ENCODE results near the gene NFIC. TPM values are rescaled to one million over a fixed set of nuclear protein-coding genes. Genes with fewer than 3 reads are reported as not detected.

Gene NFIC
- total RNA-seq, 2 donors from 2014 or later = 144 to 173 TPM

DNA sequence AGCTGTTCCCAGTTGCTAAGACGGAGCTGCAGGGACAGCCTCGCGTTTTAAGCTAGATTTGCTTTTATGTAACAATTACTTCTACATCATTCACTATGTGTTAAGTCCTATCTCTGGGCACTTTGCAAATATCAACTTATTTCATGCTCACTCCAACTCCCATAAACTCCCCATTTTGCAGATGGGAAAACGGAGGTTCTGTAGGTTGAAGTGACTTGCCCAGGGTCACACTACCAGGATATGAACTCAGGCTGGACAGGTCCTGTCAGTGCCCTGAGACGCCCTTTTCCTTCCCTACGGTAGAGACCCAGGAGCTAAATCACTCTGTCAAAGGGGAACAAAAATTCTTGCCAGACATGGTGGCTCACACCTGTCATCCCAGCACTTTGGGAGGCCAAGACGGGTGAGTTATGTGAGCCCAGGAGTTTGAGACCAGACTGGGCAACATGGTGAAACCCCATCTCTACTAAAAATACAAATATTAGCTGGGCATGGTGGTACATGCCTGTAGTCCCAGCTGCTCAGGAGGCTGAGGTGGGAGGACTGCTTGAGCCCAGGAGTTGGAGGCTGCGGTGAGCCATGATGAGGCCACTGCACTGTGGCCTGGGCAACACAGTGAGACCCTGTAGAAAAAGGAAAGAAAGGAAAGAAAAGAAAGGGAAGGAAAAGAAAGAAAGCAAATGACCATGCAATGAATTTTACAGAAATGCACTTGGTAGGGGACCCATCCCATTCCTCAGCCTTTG is 14.5 kb upstream of the NFIC start:
- DNase-seq = no peak
- intact Hi-C loops (cut with DNase I) = no loop called here
- ATAC-seq = no peak

DNA sequence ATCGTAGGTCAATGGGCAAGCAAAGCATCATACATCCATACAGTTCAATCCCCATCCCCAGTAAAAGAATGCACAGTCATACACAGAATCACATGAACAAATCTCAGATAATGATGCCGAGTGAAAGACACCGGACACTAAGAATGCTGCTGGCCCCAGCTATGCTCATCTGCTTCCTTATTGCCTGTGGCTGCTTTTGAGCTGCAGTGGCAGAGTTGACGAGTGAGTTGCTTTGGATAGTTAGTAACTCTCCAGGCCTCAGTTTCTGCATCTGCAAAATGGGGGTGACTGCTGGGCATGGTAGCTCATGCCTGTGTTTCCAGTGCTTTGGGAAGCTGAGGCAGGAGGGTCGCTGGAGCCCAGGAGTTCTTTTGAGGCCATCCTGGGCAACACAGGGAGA is 12.9 kb upstream of the NFIC start:
- ATAC-seq (no peak), DNase-seq (no peak)
- intact Hi-C loops (cut with DNase I) = no loop called here

DNA sequence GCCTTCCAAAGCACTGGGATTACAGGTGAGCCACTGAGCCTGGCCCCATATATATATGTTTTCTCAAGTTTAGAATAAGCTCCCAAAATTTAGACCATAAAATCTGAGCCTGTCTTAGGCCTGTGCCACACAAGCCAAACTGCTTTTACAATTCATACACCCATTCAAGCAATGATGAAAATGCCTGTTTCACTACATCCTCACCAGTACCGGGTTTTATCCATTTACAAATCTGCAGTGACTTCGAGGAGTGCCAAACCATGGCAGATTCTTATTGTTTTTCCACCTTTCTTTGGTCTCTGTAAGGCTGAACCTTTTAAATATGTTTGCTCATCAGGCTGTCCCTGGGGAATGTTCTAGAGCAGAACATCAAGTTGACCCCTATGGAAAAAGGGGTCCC is 9.6 kb upstream of the NFIC start:
- no peak for ATAC-seq
- no peak for DNase-seq
- intact Hi-C loops (cut with DNase I) = no loop called here

DNA sequence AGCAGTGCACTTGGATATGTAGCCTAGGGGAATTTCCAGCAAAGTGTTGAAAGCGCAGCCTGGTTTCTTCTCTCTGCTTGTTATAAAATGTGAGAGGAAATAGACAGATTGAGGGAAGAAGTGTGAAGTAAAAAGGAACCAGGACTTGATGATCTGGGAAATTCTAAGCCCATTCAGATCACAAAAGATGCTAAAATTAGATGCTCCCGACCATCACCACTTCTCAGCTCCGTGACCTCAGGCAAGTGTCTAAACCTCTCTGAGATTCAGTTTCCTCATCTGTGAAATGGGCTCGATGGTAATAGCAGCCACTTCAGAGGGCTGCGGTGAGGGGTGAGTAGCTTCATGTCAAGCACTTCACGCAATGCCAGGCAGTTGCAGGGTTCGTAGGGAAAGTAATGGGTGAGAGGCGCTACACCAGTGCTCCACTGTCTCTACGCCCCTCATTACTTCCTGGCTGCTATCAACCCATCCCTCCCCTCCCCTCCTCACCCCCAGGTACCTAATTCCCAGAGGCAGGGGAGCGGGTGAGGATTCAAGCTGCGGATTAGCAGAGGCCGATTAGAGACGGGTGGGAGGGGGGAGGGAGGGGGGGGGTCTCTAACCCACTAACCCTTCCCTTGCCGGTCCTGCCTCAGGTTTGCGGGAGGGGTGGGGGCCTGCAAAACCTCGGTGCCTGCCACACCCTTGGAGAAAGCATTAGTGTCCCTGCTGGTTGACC is 9.0 kb upstream of the NFIC start:
- ATAC-seq = no peak
- DNase-seq = no peak
- intact Hi-C loops (cut with DNase I) = no loop called here

DNA sequence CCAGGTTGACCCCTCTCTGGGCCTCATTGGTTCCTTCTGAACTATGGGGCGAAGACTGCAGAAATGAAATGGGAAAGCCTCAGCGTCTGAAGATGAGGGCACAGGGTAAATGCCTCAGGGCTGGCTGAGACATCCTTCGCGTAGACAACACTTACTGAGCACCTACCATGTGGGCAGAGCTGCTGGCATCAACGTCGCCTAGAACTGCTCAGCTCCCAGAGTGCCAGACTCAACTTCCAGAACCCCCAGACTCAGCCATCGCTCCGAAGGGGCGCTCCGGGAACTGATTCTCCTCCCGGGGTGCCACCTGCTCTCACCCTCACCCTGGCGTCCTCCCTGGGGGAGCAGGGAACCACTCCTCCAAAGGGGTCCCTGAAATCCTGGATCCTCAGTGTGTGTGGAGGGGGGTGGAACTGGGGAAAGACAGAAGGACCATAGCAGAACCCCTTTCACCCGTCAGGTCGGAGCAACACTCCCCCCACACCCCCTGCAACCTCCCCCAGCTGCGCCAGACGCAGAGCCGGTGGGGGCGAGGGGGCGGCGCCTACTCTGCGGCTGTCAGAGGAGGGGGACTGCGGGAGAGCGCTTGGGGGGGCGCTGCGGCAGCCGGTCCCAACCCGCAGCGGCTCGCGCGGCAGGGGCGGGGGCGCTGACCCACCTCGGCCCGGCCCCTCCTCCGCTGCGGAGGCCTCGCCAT is 8.2 kb upstream of the NFIC start:
- intact Hi-C loops (cut with DNase I) = no loop called here
- DNase-seq (no peak), ATAC-seq (peak; percentile 1)

DNA sequence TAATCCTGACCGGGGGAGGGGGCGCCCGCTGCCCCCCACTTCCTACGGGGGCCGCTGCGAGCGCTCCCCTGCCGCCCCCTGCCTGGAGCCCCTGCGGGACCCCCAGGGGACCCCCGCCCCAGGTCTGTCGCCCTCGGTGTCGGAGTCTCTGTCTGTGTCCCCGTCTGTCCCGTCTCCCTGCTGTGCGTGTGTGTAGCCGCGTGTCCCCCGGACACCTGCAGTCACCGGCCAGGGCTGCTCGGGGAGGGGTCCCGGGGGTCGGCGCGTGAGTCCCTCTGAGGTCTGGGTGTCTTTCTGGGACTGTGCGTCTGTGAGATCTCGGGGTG is 7.7 kb upstream of the NFIC start:
- no peak for DNase-seq
- intact Hi-C loops (cut with DNase I) = no loop called here
- ATAC-seq = peak in 1 of 2 donors; percentile 1

DNA sequence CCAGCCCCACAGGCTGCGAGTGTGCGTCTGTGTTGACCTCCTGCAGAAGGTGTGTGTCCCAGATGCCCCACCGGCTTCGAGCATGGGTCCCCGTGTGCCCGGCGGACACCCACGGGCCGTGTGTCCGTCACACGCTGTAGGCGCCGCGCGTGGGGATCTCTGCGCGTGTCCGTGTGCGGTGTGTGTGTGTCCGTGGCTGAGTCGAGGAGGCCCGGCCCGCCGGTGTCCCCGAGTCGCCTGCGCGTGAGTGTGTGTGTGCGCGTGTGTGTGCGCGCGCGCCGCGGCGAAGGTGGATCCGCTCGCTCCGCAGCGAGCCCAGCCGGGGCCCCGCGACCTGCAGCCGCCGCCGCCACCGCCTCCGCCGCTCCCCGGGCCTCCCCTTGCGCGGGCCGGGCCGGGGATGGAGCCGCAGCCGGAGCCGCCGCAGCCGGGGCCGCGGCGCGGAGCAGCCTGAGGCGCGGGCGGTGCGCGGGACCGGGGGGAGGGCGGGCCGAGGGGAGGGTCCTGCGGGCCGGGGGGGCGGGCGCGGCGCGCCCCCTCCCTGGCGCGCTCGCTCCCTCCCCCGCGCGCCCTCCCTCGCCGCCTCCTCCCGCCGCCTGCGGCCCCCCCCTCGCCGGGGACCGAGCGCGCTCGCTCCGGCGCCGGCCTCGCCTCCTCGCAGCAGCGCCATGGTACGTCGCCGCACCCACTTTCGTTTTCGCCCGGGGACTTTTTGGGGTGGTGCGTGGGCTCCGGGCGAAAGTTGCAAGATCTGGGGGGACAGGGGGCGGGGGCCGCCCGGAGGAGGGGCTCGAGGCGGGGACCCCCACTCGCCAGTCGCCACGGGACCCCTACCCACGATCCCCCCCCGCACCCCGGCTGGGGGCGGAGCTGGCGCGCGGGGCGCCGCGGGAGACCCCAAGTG is 7.1 kb upstream of the NFIC start:
- intact Hi-C loops (cut with DNase I) = no loop called here
- DNase-seq (peak; percentile 70), ATAC-seq (peak; percentile 48)

DNA sequence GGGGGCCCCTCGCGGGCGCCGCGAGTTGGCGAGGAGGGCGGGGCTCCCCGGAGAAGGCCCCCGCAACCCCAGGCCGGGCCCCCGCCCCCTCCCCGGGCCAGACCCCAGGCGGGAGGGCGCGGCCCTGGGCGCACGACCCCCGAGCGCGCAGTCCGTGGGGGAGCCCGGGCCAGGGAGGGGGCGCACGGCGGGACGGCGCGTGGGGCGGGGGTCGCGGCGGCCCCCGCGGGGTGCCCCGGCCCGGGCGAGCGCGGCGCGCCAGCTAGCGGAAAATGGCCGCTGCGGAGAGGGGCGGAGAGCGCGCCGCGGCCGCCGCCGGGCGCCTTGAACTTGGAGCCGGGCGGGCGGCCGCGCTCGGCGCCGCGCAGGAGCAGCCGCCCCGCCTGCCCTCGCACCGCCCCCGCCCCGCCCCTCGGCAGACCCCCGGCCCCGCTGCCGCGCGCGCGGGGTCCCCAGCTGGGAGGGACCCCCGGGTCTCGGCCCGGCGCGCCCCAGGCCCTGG is 6.4 kb upstream of the NFIC start:
- DNase-seq (no peak), ATAC-seq (peak in 1 of 2 donors; percentile 2)
- intact Hi-C loops (cut with DNase I) = no loop called here

DNA sequence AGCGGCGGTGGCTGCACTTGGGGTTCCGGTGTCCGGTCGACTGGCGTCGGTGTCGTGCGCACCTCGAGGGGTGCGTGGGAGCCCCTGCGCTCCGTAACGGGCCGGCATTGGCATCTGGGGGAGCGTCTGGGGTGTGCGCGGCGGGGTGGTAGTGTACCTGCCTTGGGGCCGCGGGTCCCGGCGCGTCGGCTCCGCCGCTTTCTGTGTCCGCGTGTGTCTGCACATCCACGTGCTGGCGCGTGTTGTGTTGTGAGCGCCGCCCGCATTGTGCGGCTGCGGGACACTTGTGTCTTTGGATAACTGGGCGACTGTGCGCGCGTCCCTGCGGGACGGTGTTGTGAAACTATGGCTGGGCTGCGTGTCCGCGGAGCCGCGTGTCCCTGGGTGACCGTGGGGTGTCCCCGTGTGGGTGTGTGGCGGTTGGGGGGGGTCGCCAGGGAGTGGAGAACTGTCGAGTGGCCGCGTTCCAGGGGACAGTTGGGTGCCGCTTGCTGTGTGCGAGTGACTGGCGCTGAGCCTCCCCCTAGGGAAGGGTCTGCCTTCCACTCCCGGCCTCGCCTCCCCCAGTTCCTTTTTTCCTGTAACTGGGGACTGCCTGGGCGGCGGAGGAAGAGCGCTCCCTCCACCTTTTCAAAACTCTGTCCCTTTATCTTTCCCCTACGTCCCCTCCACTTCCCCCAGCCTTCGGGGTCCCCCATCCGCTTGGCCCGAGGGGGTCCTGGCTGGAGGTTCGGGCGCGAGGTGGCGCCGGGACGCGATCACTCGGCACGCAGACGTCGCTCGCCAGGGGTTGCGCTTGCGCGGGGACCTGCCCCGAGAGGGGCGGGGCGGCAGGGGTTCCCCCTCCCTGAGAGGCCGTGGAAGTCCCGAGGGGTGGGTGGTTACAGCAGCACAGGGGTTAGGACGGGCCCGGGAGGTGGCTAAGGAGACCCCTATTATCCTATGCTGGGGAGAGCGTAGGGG is 5.7 kb upstream of the NFIC start:
- DNase-seq = peak; percentile 74
- intact Hi-C loops (cut with DNase I) = no loop called here
- peak; percentile 56 to 59 for ATAC-seq

DNA sequence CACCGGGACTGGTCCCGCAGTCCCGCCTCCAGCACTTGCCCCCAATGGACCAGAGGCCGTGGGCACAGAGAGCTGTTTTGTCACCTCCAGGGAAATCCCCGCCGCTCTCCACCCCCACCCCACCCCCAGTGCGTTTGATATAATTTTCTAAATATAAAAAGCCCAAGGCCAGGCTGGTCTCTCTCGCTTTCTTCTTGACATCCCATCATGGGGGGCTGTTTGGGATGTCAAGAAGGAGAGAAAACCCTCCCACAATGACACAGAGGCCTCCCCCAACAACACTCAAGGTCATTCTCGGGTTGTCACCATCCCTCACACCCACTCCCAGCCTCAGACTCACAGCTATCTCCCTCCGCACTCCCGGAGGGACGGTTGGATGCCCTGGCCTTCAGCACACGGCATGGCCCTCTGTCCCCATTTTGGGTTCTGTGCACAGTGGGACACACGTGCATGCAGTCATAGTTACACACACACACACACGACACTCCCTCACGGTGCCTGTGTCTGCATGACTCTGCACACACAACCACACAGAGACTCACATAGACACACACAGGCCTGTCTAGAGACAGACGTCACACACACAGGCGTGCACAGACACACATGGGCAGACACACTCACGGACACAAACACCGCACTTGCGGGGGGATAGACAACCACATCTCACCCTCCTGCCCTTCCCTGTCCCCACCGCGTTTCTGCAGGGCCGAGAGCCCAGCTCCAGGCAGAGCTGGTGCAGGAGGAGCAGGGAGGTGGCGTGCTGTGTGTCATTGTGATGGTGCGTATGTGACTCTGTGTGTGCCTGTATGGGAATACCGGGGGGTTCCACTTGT is 4.8 kb upstream of the NFIC start:
- intact Hi-C loops (cut with DNase I) = no loop called here
- ATAC-seq (peak in 1 of 2 donors; percentile 35), DNase-seq (no peak)

DNA sequence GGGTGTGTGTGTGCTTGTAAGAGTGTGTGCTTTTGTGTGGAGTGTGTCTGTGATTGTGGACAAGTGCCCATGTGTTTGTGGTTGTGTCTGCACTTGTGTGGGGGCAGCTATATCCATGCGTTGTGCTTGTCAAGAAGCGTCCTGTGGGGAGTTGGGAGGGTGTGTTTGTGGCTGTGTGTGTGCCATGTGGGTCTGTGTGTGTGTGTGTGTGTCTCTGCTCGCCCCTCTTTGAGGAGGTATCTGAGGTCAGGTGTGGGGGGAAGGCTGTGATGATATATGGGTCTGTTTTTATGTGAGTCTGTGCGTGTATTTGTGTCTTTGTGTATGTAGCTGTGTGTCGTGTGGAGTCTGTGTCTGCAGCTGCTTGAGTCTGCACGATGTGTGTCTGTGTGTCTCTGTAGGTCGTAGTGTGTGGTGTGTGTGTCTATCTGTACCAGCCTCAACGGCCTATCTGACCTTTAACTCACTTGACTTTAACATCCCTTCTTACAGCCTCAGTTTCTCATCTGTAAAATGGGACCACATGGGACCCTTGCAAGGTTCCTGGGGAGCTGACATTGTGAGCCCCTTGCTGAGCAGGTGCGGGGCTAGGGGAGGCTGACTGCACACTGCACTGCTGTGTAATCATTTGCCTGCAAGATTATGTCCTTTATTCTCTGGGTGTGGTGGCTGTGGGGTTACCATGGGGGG is 4.0 kb upstream of the NFIC start:
- intact Hi-C loops (cut with DNase I) = no loop called here
- ATAC-seq (no peak), DNase-seq (no peak)

DNA sequence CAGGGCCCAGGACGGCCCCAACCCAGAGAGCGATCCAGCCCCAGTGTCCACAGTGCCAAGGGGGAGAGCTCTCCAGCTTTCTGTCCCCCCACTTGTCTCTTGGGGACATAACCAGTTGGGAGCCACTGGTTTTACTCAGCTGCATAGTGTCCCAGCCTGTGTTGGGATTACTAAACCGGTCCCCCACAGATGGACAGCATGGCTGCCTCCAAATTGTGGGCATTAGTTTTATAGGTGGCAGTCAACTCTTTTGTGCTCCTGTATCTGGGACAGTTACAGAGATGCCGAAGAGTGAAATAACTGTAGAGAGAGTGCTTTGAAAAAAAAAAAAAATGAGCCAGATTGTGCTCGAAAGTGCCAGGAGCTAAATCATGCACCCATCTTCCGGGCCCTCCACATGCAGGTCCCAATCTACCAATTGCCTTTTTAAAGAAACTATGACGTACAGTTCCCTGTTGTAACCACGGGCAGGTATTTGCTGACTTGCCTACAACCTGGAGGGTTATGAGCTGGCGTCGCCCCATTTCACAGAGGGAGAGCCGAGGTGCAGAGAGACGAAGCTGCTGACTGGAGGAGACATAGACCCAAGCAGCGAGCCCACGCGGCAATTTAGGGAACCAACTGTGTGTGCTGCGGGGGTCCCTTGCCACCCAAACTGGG is 2.4 kb upstream of the NFIC start:
- intact Hi-C loops (cut with DNase I) = no loop called here
- DNase-seq (no peak), ATAC-seq (no peak)

DNA sequence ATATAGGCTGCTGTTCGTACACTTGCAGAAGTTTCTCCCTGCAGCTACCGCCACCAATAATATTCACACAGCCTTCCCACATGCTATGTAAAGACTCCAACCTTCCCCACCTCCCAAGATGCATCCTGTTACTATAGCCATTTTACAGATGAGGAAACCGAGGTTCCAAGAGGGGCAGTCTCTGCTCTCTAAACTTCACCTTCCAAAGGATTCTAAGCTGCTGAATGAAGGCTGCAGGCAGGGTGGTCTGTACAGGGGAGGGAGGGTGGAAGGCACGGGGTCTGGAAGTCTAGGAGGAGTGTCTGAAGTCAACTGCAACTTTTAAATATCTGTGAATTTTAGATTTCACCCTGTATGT is 1.9 kb upstream of the NFIC start:
- intact Hi-C loops (cut with DNase I) = no loop called here
- DNase-seq = no peak
- no peak for ATAC-seq

DNA sequence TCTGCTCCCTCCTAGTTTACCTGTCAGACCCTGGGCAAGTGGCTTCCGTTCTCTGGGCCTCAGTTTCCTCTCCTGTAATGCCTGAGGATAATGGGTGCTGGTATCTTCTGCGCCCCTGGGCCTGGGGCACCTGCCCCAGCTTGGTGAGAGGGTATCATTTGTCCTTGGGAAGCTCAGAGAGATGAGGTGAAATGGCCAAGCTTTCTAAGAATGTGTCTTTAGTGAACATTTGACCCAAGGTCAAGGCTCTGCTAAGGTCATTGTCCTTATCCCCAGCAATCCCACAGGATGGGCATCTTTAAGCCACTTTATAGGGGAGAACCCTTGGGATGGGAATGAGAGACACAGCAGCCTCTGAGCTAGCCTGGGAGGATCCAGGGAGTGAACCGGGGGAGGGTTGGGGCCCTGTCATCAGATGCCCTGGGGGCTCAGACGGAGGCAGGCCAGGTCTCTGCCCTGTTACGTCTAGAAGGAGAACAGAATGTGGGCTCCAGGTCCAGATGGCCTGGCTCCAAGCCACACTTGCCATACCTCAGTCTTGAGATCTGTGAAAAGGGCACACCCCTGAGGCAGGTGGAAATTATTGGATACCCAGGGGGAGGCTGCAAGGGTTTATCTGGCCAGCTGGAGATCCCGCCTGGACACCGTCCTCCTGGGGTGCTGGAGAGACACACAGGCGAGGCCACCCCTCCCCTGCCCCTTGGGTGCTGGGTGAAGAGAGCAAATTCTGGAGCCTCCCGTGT is 1.1 kb upstream of the NFIC start:
- ATAC-seq (no peak), DNase-seq (no peak)
- intact Hi-C loops (cut with DNase I) = loop anchor here (5.0 kb wide), 2 partner anchors 37 to 42 kb away; no protein-coding TSS in a partner anchor

All from left cardiac atrium (tissue), 4 donors.